Stimulated activated naive CD4-positive, alpha-beta T cell treated with Interleukin-2 at 50 U/mL for 16 hours (primary cell): Measurements from ENCODE around the gene CLEC3B.
"Not testable (repeated sequence)": the region's sequence is repeated elsewhere in the genome, so short reads cannot be mapped to it uniquely, and the experiment has no call there.

Experiments used
- DNase-seq: peaks from one replicate; lab custom pipeline; 2025; lab: John Stamatoyannopoulos, UW

Gene CLEC3B, protein sequence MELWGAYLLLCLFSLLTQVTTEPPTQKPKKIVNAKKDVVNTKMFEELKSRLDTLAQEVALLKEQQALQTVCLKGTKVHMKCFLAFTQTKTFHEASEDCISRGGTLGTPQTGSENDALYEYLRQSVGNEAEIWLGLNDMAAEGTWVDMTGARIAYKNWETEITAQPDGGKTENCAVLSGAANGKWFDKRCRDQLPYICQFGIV

DNA sequence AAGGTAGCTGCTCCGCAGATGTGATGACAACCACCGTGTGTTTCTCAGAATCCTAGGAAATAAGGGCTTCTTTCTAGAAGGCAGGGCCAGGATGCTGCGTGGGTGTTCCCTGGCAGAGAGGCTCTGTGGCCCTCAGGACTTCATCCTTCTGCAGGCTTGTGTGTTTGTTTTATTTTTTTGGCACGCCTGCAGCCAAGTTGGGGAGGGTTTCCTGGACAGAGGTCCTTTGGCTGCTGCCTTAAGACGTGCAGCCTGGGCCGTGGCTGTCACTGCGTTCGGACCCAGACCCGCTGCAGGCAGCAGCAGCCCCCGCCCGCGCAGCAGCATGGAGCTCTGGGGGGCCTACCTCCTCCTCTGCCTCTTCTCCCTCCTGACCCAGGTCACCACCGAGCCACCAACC lies at the start of gene CLEC3B:
Gene CLEC3B, plus strand, starts transcription at position 266 of the 400 bp plus-strand sequence. Its CDS starts 60 bp downstream, at position 326.
- no peak for DNase-seq

GRCh38 chr3:44981220-44981619 lies 44.9 kb upstream of the CLEC3B start:
- DNase-seq, result no peak

GRCh38 chr3:44981751-44982150 lies 44.4 kb upstream of the CLEC3B start:
- no peak for DNase-seq

DNA sequence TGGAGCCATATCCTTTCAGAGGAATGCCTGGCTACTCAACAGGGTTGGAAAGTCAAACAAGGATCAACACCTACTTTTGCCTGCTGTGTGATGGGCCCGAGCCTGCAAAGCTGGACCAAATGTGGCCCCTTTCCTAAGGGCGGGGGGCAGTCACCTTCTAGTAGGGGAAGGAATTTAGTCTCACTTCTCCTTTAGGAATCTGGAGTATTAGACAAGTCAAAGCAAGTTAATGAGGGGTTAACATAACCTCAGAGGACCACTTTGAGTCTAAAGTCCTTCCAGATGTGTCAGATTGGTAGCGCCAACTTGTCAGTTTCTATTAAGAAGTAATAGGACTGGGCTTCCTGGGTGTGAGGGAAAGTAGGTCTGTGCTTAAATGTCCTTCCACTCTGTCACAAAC lies 43.3 kb upstream of the CLEC3B start:
- DNase-seq, result no peak

- DNase-seq, result no peak
These were observed 42.6 kb upstream of the CLEC3B start for GRCh38 chr3:44983484-44983941.

- DNase-seq, result no peak
These were observed 41.8 kb upstream of the CLEC3B start for GRCh38 chr3:44984335-44984734.

- not testable (repeated sequence) for DNase-seq
These were observed 39.8 kb upstream of the CLEC3B start for GRCh38 chr3:44986330-44986729.

DNA sequence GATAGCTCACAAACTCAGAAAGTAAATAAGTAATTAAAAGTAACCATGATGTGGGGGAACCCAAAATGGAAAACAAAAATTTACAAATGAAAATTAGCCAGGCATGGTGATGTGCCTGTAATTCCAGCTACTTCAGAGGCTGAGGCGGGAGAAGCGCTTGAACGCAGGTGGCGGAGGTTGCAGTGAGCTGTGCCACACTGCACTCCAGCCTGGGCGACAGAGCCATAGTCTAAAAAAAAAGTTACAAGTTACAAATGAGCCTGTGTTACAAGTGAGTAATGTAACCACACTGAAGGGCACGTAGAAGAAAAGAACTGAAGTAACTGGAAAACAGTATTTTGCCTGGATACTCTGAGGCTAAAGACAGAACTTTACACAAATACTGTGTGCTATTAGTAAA lies 38.8 kb upstream of the CLEC3B start:
- no peak for DNase-seq

GRCh38 chr3:44988073-44988472 lies 38.0 kb upstream of the CLEC3B start:
- no peak for DNase-seq

DNA sequence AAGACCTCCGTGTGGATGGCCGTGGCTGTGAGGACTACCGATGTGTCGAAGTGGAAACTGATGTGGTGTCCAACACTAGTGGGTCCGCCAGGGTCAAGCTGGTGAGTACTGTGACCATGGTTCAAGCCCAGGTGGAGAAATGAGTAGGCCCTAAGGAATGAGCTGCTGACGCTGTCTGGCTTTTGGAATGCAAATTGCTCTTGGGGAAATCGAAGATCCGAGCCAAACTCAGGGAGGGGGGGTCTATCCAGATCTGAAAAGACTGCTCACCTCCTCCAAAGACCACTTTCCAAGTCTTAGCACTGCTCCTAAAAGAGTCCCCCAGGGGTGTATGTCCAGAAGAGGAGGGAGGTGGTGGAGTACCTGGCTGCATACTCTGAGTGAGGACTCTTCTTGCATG lies 37.0 kb upstream of the CLEC3B start:
- no peak for DNase-seq

DNA sequence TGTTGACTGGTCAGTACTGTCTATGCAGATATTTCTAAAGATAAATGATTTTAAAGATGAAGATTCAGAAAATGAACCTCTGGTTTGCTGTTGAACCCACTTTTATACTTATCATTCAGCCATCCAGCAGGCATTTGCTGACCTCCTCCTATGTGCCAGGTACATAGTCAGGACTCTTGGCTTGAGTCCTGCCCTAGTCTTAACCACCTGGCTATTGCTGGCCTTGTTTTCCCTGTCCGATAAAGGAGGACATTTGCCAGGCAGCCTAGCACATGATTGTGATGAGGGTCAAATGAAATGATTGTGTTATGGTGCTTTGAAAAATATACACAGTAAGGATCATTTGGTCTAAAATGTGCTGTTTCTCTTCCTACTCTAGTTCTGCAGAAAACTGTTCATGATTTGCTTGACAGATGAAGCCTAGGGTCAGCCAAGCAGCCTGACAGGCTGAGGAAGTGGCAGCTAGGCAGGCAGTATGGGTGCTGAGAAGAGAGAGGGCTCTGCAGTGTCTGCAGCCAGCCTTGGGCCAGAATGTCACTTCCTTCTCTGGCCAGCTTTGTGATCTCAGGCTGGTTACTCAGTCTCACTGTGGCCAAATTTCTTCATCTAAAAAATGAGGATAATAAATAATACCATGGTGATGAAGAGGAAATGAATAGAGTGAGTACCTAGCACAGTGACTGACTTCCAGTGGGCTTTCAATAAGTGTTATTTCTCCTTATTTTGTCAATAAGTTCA lies 36.3 kb upstream of the CLEC3B start:
- no peak for DNase-seq

DNA sequence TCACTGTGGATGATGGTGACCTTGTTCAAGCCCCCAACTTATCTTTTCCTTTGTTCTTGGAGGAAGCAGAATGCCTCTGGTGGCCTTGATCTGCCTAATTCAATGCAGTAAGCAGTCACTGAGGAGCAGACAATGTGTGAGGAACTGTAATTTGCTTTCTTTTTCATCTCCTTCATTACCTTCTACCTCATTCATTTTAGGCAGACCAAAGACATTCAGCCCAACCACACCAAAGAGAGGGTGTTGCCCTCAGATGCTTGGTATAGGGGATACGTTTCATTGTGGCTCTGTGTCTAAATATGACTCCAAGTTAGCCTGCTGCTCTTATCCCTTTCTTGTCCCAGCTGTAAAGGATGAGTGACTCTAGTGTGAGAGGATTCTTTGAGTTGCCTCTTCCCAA lies 34.8 kb upstream of the CLEC3B start:
- no peak for DNase-seq

GRCh38 chr3:44992555-44993470 lies 33.3 kb upstream of the CLEC3B start:
- no peak for DNase-seq

DNA sequence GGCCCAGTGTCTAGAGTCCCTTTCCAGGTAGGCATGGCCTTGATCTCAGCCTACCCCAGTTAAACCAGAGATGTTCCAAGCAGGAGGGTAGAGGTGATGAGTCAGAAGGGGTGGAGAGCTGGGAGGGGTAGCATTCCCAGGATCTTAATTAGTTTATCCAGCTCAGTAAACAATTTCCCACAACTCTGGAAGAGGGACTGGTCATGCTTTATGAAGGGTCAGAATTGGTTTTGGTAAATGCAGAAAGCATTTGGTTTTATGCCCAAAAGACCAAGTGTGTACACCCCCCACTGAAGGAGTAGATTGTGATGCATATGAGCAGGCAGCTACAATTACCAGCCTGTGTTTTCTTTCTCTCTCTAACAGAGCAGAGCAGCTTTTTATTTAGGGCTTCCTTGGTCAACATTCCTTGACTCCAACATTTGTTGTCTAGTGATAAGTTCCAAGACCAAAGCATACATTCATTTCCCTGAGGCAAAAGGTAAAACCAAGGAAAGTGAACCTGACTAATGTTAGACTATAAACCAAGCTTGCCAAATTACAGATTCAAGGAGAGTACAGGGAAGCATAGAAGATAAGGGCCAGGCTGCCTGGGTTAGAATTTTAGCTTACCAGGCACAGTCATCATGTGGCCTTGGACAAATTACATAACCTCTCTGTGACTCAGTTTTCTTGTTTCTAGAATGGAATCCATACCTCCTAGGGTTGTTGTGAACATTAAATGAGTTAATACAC lies 32.5 kb upstream of the CLEC3B start:
- DNase-seq, result no peak

DNA sequence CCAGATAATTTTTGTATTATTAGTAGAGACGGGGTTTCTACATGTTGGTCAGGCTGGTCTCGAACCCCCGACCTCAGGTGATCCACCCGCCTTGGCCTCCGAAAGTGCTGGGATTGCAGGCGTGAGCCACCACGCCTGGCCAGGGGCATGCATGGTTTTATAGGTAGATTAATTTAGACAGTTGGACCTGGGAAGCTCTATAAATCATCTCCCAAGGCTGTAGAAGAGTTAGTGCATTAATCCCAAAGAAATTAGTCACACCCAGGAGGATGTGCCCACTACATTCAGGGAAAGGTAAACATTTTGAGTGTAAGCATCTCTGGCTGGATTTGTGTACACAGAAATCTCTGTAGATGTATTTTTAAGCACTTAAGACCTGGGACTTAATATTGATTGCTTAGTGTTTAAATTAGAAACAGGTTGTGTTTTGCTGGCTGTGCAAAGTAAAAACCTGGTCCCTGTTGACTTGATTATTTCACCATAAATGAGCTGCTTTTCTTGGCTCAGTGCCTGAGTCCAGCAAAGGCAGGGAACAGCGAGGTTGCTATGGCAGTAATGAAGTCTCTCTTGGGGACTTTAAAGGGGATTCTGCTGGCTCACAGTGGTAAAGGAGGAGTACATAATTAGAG lies 30.8 kb upstream of the CLEC3B start:
- no peak for DNase-seq

DNA sequence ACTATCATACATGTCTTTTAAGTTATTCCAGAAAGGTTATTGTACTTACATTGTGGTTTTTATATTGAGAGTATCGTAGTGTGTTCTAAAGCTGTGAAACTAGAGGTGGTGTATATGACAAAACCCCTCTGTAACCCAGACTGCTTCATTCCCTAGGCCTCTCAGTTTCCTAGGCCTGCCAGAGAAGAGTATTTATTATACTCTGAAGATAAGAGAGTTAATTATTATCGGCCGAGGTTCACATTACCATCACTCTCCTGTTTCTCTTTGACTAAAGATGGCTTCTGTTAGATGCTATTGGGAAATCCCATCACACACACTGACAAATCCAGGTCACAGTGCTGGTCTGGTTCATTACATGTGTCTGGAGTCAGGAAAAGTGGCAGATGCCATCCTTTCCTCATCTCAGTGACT lies 29.5 kb upstream of the CLEC3B start:
- no peak for DNase-seq

DNA sequence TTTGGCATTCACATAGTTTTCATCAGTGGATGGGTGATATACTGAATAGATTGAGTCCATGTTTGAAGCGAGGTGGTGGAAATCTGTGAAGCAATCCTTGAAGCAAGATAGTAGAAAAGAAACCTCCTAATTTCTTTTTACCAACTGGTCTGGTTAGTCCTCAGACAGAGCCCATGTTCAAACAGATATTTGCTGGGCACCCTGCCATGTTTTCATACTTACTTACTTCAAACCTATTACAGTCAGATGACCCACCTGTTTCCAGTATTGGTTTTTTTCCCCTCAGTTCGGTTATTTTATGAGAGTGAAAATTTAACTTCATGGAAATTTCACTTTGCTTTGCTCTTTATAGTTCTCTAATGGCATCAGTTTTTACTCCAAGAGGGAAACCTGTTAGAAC lies 26.3 kb upstream of the CLEC3B start:
- no peak for DNase-seq

DNA sequence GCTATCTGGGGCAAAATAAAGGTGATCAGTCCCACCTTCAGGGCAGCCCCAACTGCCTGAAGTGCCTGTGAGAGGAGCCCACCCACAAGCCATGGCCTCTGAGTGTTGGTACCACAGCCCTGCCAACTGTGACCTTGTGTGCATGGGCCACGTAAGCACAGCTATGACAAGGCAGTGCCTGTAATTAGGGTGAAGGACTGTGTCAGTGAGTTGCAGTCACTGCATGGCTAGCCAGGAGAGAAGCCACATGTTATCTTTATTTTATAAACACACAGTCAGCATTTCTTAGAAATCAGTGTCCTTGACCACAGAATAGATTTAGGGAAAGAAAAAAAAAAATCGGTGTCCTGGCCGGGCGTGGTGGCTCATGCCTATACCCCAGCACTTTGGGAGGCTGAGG lies 25.3 kb upstream of the CLEC3B start:
- DNase-seq, result no peak

DNA sequence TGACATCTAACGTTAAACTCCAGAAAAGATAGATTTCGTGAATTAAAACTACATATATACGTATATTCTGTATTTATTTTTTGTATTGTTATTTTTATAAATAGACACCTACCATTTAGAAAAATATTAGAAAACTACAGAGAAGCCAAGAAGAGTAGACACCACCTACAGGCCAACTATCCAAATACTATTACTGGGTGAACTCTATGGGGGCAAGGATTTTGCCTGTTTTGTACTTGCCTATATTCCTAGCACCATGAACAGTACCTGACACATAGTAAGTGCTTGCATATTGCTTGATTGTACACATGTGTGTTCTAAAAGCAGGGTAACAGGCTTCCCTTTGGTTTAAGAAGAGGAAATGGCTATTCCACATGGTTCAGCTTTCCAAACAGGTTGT lies 24.4 kb upstream of the CLEC3B start:
- no peak for DNase-seq

DNA sequence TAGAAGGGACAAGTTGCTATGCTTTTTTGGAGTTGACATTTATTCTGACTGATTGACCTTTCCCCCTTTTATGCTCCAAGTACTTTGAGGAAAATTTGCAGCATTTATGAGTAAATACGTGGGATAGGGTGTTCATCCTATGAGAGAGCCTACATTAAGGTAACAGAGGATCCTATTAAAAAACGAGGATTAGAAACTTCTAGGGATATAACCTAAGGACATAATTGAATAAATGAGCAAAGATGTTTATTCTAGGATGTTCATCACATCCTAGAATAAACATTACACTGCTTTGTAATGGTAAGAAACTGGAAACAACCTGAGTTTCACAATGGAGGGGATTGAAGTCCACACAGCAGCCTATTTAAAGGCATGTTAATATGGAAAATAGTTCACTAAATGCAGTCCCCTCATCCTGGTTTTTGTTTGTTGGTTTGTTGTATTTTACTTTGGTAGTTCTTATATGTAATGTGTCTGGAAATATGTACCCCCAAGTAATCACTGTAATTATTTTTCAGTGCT lies 23.9 kb upstream of the CLEC3B start:
- DNase-seq, result no peak

DNA sequence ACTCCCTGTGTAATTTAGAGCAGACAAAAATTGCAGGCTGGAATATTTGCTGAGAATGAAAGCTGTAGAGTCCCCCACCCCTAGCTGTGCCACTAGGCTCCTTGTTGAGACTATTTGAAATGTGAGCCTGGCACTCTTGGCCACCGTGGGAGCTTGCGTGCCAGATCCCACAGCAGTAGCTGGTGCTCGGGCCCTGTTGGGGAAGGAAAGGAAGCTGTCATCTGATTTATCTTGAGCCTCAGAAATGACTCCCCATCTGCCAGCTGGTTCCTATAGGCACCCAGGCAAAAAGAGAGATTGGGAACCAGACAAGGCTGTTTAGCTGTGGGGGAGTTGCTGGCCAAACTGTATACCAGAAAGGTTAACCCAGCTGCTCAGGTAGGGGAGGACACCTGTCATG lies 23.4 kb upstream of the CLEC3B start:
- no peak for DNase-seq
